ENCODE measurements around the gene AMOTL1. TPM values are rescaled to one million over a fixed set of nuclear protein-coding genes. Genes with fewer than 3 reads are reported as not detected.
"Not testable (repeated sequence)": the region's sequence is repeated elsewhere in the genome, so short reads cannot be mapped to it uniquely, and the experiment has no call there.

AMOTL1 gene
- total and polyA plus RNA-seq, 2 donors (not counting 3 experiments of a cell fraction or from before 2014, with no cell fraction given): 12.5 to 37.8 TPM

- Histone ChIP-seq H3K4me2 (ENCODE audit: insufficient read depth, low read length) (no peak overlapping the region), H4K20me1 (replicated peaks; ENCODE audit: control insufficient read depth, extremely low read depth, insufficient read depth, low read length) (peaks cover 4% of the 10 kb centered on the region), H2AFZ (ENCODE audit: low read depth, low read length) (no peak overlapping the region), H3K79me2 (ENCODE audit: control insufficient read depth, insufficient read depth, low read length) (peaks cover 27% of the 10 kb centered on the region), H3K9me3 (replicated peaks; ENCODE audit: control insufficient read depth, insufficient read depth, low read length) (no peaks in the 10 kb centered on the region), H3K27ac (ENCODE audit: insufficient read depth, low read depth, low read length) (no peak overlapping the region), H3K9ac (replicated peaks; ENCODE audit: extremely low read depth, insufficient read depth, low read length) (no peak overlapping the region), H3K36me3 (ENCODE audit: control insufficient read depth in 2 of 2, extremely low read depth in 1 of 2, insufficient read depth in 2 of 2, low read length in 2 of 2) (peaks cover 0 to 3% of the 10 kb centered on the region in 2 experiments), H3K4me1 (ENCODE audit: control insufficient read depth, extremely low read depth, insufficient read depth, low read length) (no peaks in the 10 kb centered on the region), H3K27me3 (ENCODE audit: control insufficient read depth in 2 of 2, insufficient read depth in 2 of 2, low read length in 2 of 2) (no peaks in the 10 kb centered on the region), H3K4me3 (replicated peaks in 1 of 3; ENCODE audit: insufficient read depth in 1 of 3, low read depth in 1 of 3, low read length in 3 of 3) (no peak overlapping the region), H3K9me1 (replicated peaks; ENCODE audit: control insufficient read depth, extremely low read depth, insufficient read depth, low read length) (no peaks in the 10 kb centered on the region)
- ChIA-PET POLR2A (no interaction called here), CTCF (interaction anchor here (1.0 to 1.3 kb wide), 3 partner anchors 15 to 186 kb away, joined by 3 to 5 read pairs (median 4); no protein-coding TSS in a partner anchor)
- FAIRE-seq (no peak), DNase-seq (ENCODE audit: low read depth, low spot score) (no peak)
- no peak for TF ChIP-seq CTCF (IDR thresholded peaks at IDR 0.05; ENCODE audit: extremely low read depth in 1 of 2, insufficient read depth in 1 of 2, low read depth in 1 of 2, low read length in 2 of 2)
- no peak for TF ChIP-seq MAX (IDR thresholded peaks at IDR 0.05; ENCODE audit: insufficient read depth, insufficient read length)
- no peak for TF ChIP-seq EZH2 (IDR thresholded peaks at IDR 0.05; ENCODE audit: borderline replicate concordance, low read depth, low read length, severe bottlenecking)
- TF ChIP-seq JUN (IDR thresholded peaks at IDR 0.05; ENCODE audit: borderline replicate concordance, insufficient read depth, insufficient read length, low read depth): no peak
- no peak for TF ChIP-seq POLR2AphosphoS5 (IDR thresholded peaks at IDR 0.05; ENCODE audit: insufficient read depth, low read depth, low read length)
- no peak for TF ChIP-seq POLR2A (IDR thresholded peaks at IDR 0.05; ENCODE audit: low read depth, low read length)
- no peak for TF ChIP-seq FOS (IDR thresholded peaks at IDR 0.05; ENCODE audit: borderline replicate concordance, insufficient read depth, low read length)
- TF ChIP-seq GATA2 (IDR thresholded peaks at IDR 0.05; ENCODE audit: insufficient read depth, insufficient read length, low read depth, low read length): no peak
- dilution Hi-C loops (cut with MboI; ENCODE audit: extremely low pct_ligation_motif_present, low sequenced_read_pairs) (no loop called here), intact Hi-C loops (cut with micrococcal nuclease) (no loop called here)
- BruUV-seq (replicated peaks): no TSS peak
These were observed 41.1 kb downstream of the AMOTL1 start for GRCh38 chr11:94809251-94809650.

GRCh38 chr11:94812724-94813720 is 44.9 kb downstream of the AMOTL1 start:
- intact Hi-C loops (cut with micrococcal nuclease); FAIRE-seq; H3K36me3 ChIP-seq (ENCODE audit: control insufficient read depth in 2 of 2, extremely low read depth in 1 of 2, insufficient read depth in 2 of 2, low read length in 2 of 2); H2AFZ ChIP-seq (ENCODE audit: low read depth, low read length); DNase-seq (ENCODE audit: low read depth, low spot score); H4K20me1 ChIP-seq (replicated peaks; ENCODE audit: control insufficient read depth, extremely low read depth, insufficient read depth, low read length); H3K9me3 ChIP-seq (replicated peaks; ENCODE audit: control insufficient read depth, insufficient read depth, low read length); BruUV-seq (replicated peaks); H3K4me1 ChIP-seq (ENCODE audit: control insufficient read depth, extremely low read depth, insufficient read depth, low read length); H3K4me3 ChIP-seq (replicated peaks in 1 of 3; ENCODE audit: insufficient read depth in 1 of 3, low read depth in 1 of 3, low read length in 3 of 3); H3K9ac ChIP-seq (replicated peaks; ENCODE audit: extremely low read depth, insufficient read depth, low read length); H3K4me2 ChIP-seq (ENCODE audit: insufficient read depth, low read length); dilution Hi-C loops (cut with MboI; ENCODE audit: extremely low pct_ligation_motif_present, low sequenced_read_pairs); H3K9me1 ChIP-seq (replicated peaks; ENCODE audit: control insufficient read depth, extremely low read depth, insufficient read depth, low read length); H3K27me3 ChIP-seq (ENCODE audit: control insufficient read depth in 2 of 2, insufficient read depth in 2 of 2, low read length in 2 of 2); POLR2A ChIA-PET; H3K27ac ChIP-seq (ENCODE audit: insufficient read depth, low read depth, low read length): not testable (repeated sequence)
- H3K79me2 ChIP-seq (ENCODE audit: control insufficient read depth, insufficient read depth, low read length): peaks cover 12% of the 10 kb centered on the region
- CTCF ChIA-PET: interaction anchor here (1.6 kb wide), 2 partner anchors 9 to 11 kb away, joined by 4 to 5 read pairs; no protein-coding TSS in a partner anchor

All from endothelial cell of umbilical vein (primary cell).